ENCODE measurements around the gene CLCN1. TPM values are rescaled to one million over a fixed set of nuclear protein-coding genes. Genes with fewer than 3 reads are reported as not detected.

CLCN1 gene
- total RNA-seq, 1 experiment from 2014 or later, result 0.13 TPM

DNA sequence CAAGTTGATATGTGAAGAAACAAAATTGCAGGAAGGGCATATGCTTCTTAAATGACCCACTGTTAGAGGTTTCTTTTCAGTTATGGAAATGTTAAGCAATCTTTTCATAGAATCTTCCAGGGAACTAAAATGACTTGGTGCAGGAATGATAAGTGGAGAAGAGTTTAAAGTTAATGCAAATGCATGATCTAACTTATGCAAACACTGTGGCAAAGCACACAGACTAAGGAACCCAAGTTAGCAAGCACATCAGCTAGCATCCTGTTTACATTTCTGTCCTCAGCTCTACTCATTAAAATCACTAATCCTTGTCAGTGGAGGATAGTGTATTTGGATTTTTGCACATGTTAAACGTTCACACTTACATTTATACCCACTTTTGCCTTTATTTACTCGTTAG lies 9.3 kb downstream of the CLCN1 start:
- H3K36me3 Mint-ChIP-seq (ENCODE audit: insufficient read depth in 1 of 3, low read depth in 3 of 3), result no peaks in the 10 kb centered on the region; a peak in 1 of 7 replicates
- Histone ChIP-seq H3K79me1 (ENCODE audit: insufficient read depth, low read depth, low read length, poor library complexity, severe bottlenecking) (no peaks in the 10 kb centered on the region), H3K14ac (ENCODE audit: insufficient read depth, low read length) (no peak overlapping the region), H2BK20ac (ENCODE audit: low read depth, low read length, poor library complexity, severe bottlenecking) (no peak overlapping the region), H3K9ac (ENCODE audit: extremely low read depth, insufficient read length, low read length) (no peak overlapping the region), H4K20me1 (ENCODE audit: control insufficient read depth, insufficient read depth, insufficient read length) (no peaks in the 10 kb centered on the region), H3K27ac (ENCODE audit: insufficient read length, low read depth, low read length) (no peak overlapping the region), H3K4ac (ENCODE audit: low read depth, low read length) (no peak overlapping the region), H2BK12ac (ENCODE audit: insufficient read length, low read depth, low read length) (no peak overlapping the region), H3K4me1 (ENCODE audit: insufficient read depth, low read length) (no peaks in the 10 kb centered on the region), H2AFZ (ENCODE audit: low read length) (no peak overlapping the region), H2BK5ac (ENCODE audit: insufficient read length, low read length) (no peak overlapping the region), H3K56ac (ENCODE audit: insufficient read length, low read depth, low read length) (no peak overlapping the region), H3K23ac (ENCODE audit: insufficient read length, low read depth, low read length) (no peak overlapping the region), H3K18ac (ENCODE audit: insufficient read length, low read depth, low read length) (no peak overlapping the region), H3K23me2 (ENCODE audit: insufficient read length, low read depth, low read length, poor library complexity, severe bottlenecking) (no peaks in the 10 kb centered on the region), H3K79me2 (ENCODE audit: insufficient read depth, low read length) (no peaks in the 10 kb centered on the region), H4K91ac (ENCODE audit: insufficient read length, low read depth, low read length) (no peak overlapping the region), H3K9me3 (ENCODE audit: control insufficient read depth, low read depth, low read length) (no peaks in the 10 kb centered on the region), H2BK120ac (ENCODE audit: low read depth, low read length, poor library complexity, severe bottlenecking) (no peak overlapping the region), H3K4me2 (ENCODE audit: insufficient read depth, insufficient read length, low read length) (no peak overlapping the region), H2AK5ac (ENCODE audit: insufficient read length, low read length) (no peak overlapping the region), H2BK15ac (ENCODE audit: low read depth, low read length) (no peak overlapping the region), H4K8ac (replicated peaks; ENCODE audit: insufficient read length, low read depth, low read length) (no peak overlapping the region), H4K5ac (ENCODE audit: insufficient read length, low read depth, low read length) (no peak overlapping the region), H3K27me3 (ENCODE audit: insufficient read depth, low read length) (no peaks in the 10 kb centered on the region), H3T11ph (ENCODE audit: low read length) (no peak overlapping the region)
- no peaks in the 10 kb centered on the region; a peak in 1 of 5 replicates for H3K9me3 Mint-ChIP-seq
- DNase-seq, result no peak
- H3K4me3 Mint-ChIP-seq, result no peak overlapping the region
- TF ChIP-seq, protein P1, sequence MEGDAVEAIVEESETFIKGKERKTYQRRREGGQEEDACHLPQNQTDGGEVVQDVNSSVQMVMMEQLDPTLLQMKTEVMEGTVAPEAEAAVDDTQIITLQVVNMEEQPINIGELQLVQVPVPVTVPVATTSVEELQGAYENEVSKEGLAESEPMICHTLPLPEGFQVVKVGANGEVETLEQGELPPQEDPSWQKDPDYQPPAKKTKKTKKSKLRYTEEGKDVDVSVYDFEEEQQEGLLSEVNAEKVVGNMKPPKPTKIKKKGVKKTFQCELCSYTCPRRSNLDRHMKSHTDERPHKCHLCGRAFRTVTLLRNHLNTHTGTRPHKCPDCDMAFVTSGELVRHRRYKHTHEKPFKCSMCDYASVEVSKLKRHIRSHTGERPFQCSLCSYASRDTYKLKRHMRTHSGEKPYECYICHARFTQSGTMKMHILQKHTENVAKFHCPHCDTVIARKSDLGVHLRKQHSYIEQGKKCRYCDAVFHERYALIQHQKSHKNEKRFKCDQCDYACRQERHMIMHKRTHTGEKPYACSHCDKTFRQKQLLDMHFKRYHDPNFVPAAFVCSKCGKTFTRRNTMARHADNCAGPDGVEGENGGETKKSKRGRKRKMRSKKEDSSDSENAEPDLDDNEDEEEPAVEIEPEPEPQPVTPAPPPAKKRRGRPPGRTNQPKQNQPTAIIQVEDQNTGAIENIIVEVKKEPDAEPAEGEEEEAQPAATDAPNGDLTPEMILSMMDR (conservative IDR thresholded peaks at IDR 0.05), result no peak
- no peak overlapping the region; a peak in 1 of 7 replicates for H3K27ac Mint-ChIP-seq
- no CpG with 5 or more reads among the region's 2 CpGs for WGBS (ENCODE audit: extremely low coverage, insufficient read length, low lambda C conversion rate)
- H3K4me1 Mint-ChIP-seq, result peaks cover 19 to 31% of the 10 kb centered on the region in 2 experiments
- H3K27me3 Mint-ChIP-seq (ENCODE audit: low read depth), result no peaks in the 10 kb centered on the region; the same call in 1 of the 2 replicates
